Osteoblast (primary cell): ENCODE measurements around the gene SLIT3. TPM values are rescaled to one million over a fixed set of nuclear protein-coding genes. Genes with fewer than 3 reads are reported as not detected.
A peak's percentile ranks its signal among the peaks of the same experiment; 100 is the strongest.

ENCODE experiments used
- DNase-seq: peaks from one replicate; pipeline ENCODE4 v3.0.0; 2011; ENCODE audit warnings: low spot score, mixed read lengths; ENCODE audit not compliant: insufficient read length; ENCODE audit errors: missing footprints
- H2AFZ ChIP-seq: 2 replicates; pipeline ENCODE4 v1.6.0; 2011; ENCODE audit warnings: mild to moderate bottlenecking, low read length
- H3K27ac ChIP-seq: 2 replicates; pipeline ENCODE4 v1.5.1; 2011; ENCODE audit warnings: mild to moderate bottlenecking, low read depth, low read length, moderate library complexity
- H3K27me3 ChIP-seq: 2 replicates; pipeline ENCODE4 v1.6.0; 2012; ENCODE audit warnings: mild to moderate bottlenecking, control low read depth, inconsistent platforms, low read length, moderate library complexity; ENCODE audit not compliant: insufficient read depth
- H3K36me3 ChIP-seq: 2 replicates; pipeline ENCODE4 v1.5.1; 2011; ENCODE audit warnings: mild to moderate bottlenecking, low read length, control low read depth, moderate library complexity; ENCODE audit not compliant: insufficient read depth
- H3K4me1 ChIP-seq: 2 replicates; pipeline ENCODE4 v1.5.1; 2011; ENCODE audit warnings: mild to moderate bottlenecking, low read length, control low read depth, moderate library complexity; ENCODE audit not compliant: insufficient read depth
- H3K4me2 ChIP-seq: 2 replicates; pipeline ENCODE4 v1.6.0; 2011; ENCODE audit warnings: mild to moderate bottlenecking, low read length; ENCODE audit not compliant: insufficient read depth
- H3K4me3 ChIP-seq: fragments of 200-600 bp; sonication (generic); 3 replicates; pipeline ENCODE4 v1.5.1; 2012; ENCODE audit warnings: mild to moderate bottlenecking, low read length, inconsistent platforms; ENCODE audit not compliant: insufficient read depth
- H3K79me2 ChIP-seq: 2 replicates; pipeline ENCODE4 v1.6.0; 2012; ENCODE audit warnings: mild to moderate bottlenecking, low read length, control low read depth, inconsistent platforms; ENCODE audit not compliant: insufficient read depth
- H3K9me3 ChIP-seq: 2 replicates; pipeline ENCODE4 v1.5.1; 2011; ENCODE audit warnings: low read depth, low read length, control low read depth
- H4K20me1 ChIP-seq: 2 replicates; pipeline ENCODE4 v1.6.0; 2012; ENCODE audit warnings: mild to moderate bottlenecking, low read length, control low read depth; ENCODE audit not compliant: insufficient read depth
- total RNA-seq: library from RNA; depleted of rRNA; stranded (reverse); fragments of >200 nt; gene quantifications from 2 replicates; pipeline ENCODE4 v1.2.3, GENCODE V29; 2012
- TF ChIP-seq, protein P1 (sequence below): IDR thresholded peaks from 2 replicates; pipeline ENCODE4 v1.5.1; 2011; ENCODE audit warnings: mild to moderate bottlenecking, low read depth, low read length, moderate library complexity; ENCODE audit errors: extremely low read depth

SLIT3 gene
- total RNA-seq, 1 donor = 37.6 TPM

DNA sequence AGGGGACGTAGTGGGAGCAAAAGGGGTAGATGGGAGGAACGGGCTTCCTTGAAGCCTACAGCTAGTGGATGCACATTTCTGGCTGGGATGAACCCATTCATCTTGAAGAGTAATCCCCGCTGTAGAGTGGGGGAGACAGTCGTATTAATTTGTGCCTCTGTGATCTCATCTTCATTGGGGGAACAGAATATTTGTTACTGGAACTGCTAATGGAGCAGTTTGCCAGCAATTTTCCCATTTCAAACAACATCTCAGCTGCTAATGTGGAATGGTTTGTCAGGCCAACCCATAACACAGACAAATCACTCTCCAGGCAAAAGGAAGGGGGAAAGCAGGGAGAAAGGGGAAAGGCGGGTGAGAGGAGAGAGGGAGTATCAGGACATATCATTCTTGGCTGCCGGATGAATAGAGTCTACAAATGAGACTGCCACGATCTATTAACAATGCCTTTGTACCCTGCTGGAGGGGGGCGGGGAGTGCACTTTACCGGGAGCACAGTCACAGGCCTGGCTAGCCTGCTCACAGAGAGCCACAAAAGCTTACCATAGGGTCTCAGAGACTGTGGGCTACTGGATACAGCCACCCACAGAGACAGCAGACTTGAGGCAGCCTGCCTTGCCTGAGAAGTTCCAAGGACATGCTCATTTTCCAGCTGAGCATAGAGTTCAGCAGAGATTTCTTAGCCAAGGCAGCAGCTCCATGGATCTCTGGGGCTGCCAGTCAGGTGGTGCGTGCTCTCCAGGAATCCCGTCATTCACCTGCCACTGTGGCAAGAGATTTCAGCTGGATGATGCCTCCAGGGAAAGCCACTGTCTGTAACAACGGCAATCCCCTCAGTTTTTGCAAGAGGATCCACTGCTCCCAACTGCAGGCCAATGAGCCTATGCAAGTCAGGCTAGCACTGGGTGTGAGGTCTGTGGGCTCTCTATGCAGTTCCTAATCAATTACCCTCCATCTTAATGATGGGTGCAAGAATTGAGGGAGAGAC lies 504.1 kb downstream of the SLIT3 start:
- Histone ChIP-seq H3K4me3 (no peak overlapping the region), H3K36me3 (no peaks in the 10 kb centered on the region), H3K27me3 (no peaks in the 10 kb centered on the region), H3K79me2 (no peaks in the 10 kb centered on the region), H4K20me1 (no peaks in the 10 kb centered on the region), H3K27ac (no peak overlapping the region), H3K9me3 (no peaks in the 10 kb centered on the region), H3K4me1 (peaks cover 16% of the 10 kb centered on the region), H3K4me2 (no peak overlapping the region), H2AFZ (no peak overlapping the region)
- TF ChIP-seq, protein P1, sequence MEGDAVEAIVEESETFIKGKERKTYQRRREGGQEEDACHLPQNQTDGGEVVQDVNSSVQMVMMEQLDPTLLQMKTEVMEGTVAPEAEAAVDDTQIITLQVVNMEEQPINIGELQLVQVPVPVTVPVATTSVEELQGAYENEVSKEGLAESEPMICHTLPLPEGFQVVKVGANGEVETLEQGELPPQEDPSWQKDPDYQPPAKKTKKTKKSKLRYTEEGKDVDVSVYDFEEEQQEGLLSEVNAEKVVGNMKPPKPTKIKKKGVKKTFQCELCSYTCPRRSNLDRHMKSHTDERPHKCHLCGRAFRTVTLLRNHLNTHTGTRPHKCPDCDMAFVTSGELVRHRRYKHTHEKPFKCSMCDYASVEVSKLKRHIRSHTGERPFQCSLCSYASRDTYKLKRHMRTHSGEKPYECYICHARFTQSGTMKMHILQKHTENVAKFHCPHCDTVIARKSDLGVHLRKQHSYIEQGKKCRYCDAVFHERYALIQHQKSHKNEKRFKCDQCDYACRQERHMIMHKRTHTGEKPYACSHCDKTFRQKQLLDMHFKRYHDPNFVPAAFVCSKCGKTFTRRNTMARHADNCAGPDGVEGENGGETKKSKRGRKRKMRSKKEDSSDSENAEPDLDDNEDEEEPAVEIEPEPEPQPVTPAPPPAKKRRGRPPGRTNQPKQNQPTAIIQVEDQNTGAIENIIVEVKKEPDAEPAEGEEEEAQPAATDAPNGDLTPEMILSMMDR = no peak
- DNase-seq = no peak

DNA sequence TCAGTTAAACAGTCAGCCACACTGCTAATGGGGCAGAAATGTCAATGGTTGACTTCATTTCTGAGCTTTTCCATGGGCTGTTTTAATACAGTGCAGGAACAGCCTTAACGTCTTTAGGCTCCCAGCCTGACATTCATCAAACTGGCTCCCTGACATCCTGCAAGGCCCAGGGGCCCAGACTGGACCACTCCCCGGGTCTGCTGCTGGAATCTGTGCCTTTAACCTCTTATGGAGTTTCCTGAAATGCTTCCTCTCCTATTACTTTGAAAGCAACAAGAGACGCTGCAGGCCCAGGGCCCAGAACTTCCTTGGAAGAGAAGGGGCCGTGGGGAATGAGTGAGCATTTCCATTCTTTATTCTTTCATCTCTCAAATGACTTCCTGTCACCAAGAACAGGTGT lies 504.9 kb downstream of the SLIT3 start:
- H3K27ac ChIP-seq = no peak overlapping the region
- no peak for DNase-seq
- no peaks in the 10 kb centered on the region for H3K27me3 ChIP-seq
- no peaks in the 10 kb centered on the region for H3K36me3 ChIP-seq
- H3K4me3 ChIP-seq = no peak overlapping the region
- peaks cover 16% of the 10 kb centered on the region for H3K4me1 ChIP-seq
- TF ChIP-seq, protein P1 = no peak
- no peak overlapping the region for H3K4me2 ChIP-seq
- no peaks in the 10 kb centered on the region for H3K9me3 ChIP-seq
- H4K20me1 ChIP-seq = no peaks in the 10 kb centered on the region
- no peak overlapping the region for H2AFZ ChIP-seq
- H3K79me2 ChIP-seq = no peaks in the 10 kb centered on the region

DNA sequence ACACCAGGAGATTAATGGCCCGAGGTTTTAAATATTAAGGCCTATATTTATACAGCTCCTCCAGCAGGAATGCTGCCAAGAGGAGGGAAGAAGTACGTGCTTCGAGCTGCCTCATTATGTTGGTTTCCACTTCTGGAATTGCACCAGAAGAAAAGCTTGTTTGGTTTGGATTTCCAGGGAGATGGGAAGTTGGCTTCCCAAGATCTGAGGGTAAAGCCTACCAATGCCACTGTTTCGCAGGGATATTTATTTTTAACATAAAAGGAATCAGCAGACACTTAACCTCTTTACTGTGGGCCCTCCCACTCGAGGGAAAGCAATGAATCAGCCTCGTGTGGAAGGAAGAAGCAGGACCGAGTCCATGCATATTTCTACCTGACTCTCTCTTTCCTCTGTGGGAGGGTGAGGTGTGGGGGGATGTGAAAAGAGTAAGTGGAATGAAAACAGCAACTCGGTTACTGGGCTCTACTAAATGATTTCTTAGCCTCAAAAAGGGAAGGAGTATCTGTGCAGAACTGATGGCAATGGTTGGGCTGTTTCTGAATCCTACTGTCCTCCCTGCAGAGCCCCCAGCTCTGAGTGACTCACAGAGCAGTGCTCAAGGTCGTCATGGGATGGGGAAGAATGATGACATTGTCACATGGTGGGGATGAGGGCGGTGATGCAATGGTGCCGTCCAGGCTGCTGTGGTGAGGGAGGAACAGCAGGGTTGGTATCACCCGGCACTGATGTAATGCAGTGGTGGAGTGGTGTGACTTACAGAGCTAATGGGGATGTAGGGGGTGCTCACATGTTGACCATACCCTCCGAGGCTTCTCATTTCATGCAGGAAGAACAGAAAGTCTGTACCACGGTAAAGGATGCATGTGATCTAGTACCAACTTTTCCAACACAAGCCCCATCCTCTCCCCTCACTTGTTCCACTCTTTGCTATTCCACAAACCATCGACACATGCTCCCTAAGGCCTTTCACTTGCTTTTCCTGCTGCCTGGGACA lies 506.8 kb downstream of the SLIT3 start:
- no peaks in the 10 kb centered on the region for H3K36me3 ChIP-seq
- no peaks in the 10 kb centered on the region for H3K27me3 ChIP-seq
- peak; percentile 90 for DNase-seq
- H3K27ac ChIP-seq = peak overlapping the region; percentile 70
- peak overlapping the region; percentile 57 for H3K4me2 ChIP-seq
- TF ChIP-seq, protein P1 = no peak
- H3K79me2 ChIP-seq = no peaks in the 10 kb centered on the region
- peak overlapping the region; percentile 2 for H3K4me3 ChIP-seq
- H2AFZ ChIP-seq = no peak overlapping the region
- peaks cover 16% of the 10 kb centered on the region for H3K4me1 ChIP-seq
- no peaks in the 10 kb centered on the region for H3K9me3 ChIP-seq
- no peaks in the 10 kb centered on the region for H4K20me1 ChIP-seq
